PC-9 (cell line): ENCODE results near the gene SPOP. TPM values are rescaled to one million over a fixed set of nuclear protein-coding genes. Genes with fewer than 3 reads are reported as not detected.

Source experiments
- BruUV-seq: library from RNA; stranded (reverse); fragments of 400-500 nt; replicated peaks from 2 replicates; lab custom pipeline; 2021; lab: Mats Ljungman, UMichigan
- CTCF ChIA-PET: fragments of 300-600 bp; sonication (Branson Sonifier 250); formaldehyde crosslinking; loops from one replicate; lab custom pipeline; 2022; ENCODE audit warnings: antibody characterized with exemption; lab: Charles Lee
- POLR2A ChIA-PET: fragments of 300-600 bp; sonication (Branson Sonifier 250); formaldehyde crosslinking; loops from one replicate; lab custom pipeline; 2022; ENCODE audit warnings: antibody characterized with exemption; ENCODE audit not compliant: unreplicated experiment; lab: Charles Lee
- DNase-seq, 2 experiments: peaks; one replicate each; pipeline versions ENCODE4 v3.0.0 to v3.0.0-alpha.2; 2015 to 2022; ENCODE audit warnings: mixed read lengths in 1 of 2
- H2AFZ ChIP-seq: fragments of 200-600 bp; sonication (generic); 2 replicates; pipeline ENCODE4 v1.8.1; 2017; ENCODE audit warnings: antibody characterized with exemption
- H3F3A ChIP-seq: fragments of 200-600 bp; sonication (generic); 2 replicates; pipeline ENCODE4 v1.8.1; 2017; ENCODE audit warnings: antibody characterized with exemption, mild to moderate bottlenecking, low read depth; ENCODE audit not compliant: insufficient read depth
- H3K27ac ChIP-seq: fragments of 200-600 bp; sonication (generic); 2 replicates; pipeline ENCODE4 v1.6.1; 2016; ENCODE audit warnings: mixed run types
- H3K27me3 ChIP-seq: fragments of 200-600 bp; sonication (generic); 2 replicates; pipeline ENCODE4 v1.6.1; 2016; ENCODE audit warnings: low read depth, mixed run types; ENCODE audit not compliant: insufficient read depth
- H3K36me3 ChIP-seq: fragments of 200-600 bp; sonication (generic); 2 replicates; pipeline ENCODE4 v1.6.1; 2016; ENCODE audit warnings: low read depth, mixed run types
- H3K4me1 ChIP-seq: fragments of 200-600 bp; sonication (generic); replicated peaks from 2 replicates; pipeline ENCODE4 v1.6.1; 2016; ENCODE audit warnings: mixed run types; ENCODE audit not compliant: insufficient read depth
- H3K4me2 ChIP-seq: fragments of 200-600 bp; sonication (generic); 2 replicates; pipeline ENCODE4 v1.6.1; 2017; ENCODE audit warnings: mixed run types
- H3K4me3 ChIP-seq: fragments of 200-600 bp; sonication (generic); 2 replicates; pipeline ENCODE4 v1.6.1; 2016; ENCODE audit warnings: mixed run types
- H3K79me2 ChIP-seq: fragments of 200-600 bp; sonication (generic); 2 replicates; pipeline ENCODE4 v1.6.1; 2017; ENCODE audit warnings: low read depth, mixed run types
- H3K9me2 ChIP-seq: fragments of 200-600 bp; sonication (generic); 2 replicates; pipeline ENCODE4 v1.8.1; 2017; ENCODE audit warnings: mild to moderate bottlenecking; ENCODE audit not compliant: insufficient read depth
- H3K9me3 ChIP-seq: fragments of 200-600 bp; sonication (generic); 2 replicates; pipeline ENCODE4 v1.8.1; 2016; ENCODE audit warnings: low read depth; ENCODE audit not compliant: insufficient read depth
- H4K20me1 ChIP-seq: fragments of 200-600 bp; sonication (generic); 2 replicates; pipeline ENCODE4 v1.8.1; 2017; ENCODE audit not compliant: insufficient read depth
- EZH2 ChIP-seq: fragments of 200-600 bp; sonication (generic); IDR thresholded peaks from 2 replicates; pipeline ENCODE4 v1.8.0; 2017; ENCODE audit warnings: antibody characterized with exemption, low read depth
- intact Hi-C: fragments of 100-400 bp; cut with micrococcal nuclease; formaldehyde crosslinking; loops from one replicate; pipeline ENCODE4 v1.10.0; 2022; ENCODE audit not compliant: unreplicated experiment
- total RNA-seq: library from RNA; stranded (reverse); gene quantifications from 2 replicates; pipeline ENCODE4 v1.2.3, GENCODE V29; 2021
- TF ChIP-seq, protein P1 (sequence below): fragments of 200-600 bp; sonication (generic); conservative IDR thresholded peaks from 2 replicates; pipeline ENCODE4 v1.6.1; 2017; ENCODE audit warnings: mixed run types, antibody characterized with exemption, mild to moderate bottlenecking, moderate library complexity

SPOP gene
- total RNA-seq, 1 experiment from 2014 or later = 41.7 TPM

DNA sequence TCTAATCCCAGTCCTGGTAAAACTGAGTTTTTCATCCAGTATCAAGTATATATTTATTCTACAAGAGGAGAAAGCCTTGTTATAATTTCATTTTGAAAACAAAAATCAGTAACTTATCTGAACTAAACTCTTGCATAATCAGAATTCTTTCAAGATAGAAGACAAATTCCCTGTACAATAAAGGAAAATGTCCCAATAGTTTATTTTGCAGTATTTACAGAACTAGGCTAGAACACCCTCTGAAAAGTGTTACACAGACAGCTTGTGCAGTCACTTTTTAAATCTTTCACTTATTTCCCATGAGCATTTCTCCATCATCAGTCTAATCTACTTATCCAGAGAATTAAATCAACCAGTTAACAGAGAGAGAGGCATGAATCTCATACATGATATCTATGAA lies 48.5 kb downstream of the SPOP start:
- no peak overlapping the region for H2AFZ ChIP-seq
- no peak for DNase-seq
- no peak overlapping the region for H3K4me3 ChIP-seq
- H3F3A ChIP-seq = 0 out of 2 replicates have a peak, but pooled peaks cover 4% of the 10 kb centered on the region
- no peaks in the 10 kb centered on the region for H3K27me3 ChIP-seq
- POLR2A ChIA-PET = no interaction called here
- intact Hi-C loops = loop anchor here (10.0 kb wide), 1 partner anchor 45 kb away; the partner anchor contains the start of gene SPOP
- no peaks in the 10 kb centered on the region for H3K9me3 ChIP-seq
- TF ChIP-seq EZH2 = no peak
- TF ChIP-seq, protein P1, sequence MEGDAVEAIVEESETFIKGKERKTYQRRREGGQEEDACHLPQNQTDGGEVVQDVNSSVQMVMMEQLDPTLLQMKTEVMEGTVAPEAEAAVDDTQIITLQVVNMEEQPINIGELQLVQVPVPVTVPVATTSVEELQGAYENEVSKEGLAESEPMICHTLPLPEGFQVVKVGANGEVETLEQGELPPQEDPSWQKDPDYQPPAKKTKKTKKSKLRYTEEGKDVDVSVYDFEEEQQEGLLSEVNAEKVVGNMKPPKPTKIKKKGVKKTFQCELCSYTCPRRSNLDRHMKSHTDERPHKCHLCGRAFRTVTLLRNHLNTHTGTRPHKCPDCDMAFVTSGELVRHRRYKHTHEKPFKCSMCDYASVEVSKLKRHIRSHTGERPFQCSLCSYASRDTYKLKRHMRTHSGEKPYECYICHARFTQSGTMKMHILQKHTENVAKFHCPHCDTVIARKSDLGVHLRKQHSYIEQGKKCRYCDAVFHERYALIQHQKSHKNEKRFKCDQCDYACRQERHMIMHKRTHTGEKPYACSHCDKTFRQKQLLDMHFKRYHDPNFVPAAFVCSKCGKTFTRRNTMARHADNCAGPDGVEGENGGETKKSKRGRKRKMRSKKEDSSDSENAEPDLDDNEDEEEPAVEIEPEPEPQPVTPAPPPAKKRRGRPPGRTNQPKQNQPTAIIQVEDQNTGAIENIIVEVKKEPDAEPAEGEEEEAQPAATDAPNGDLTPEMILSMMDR = no peak
- H3K4me1 ChIP-seq = no peaks in the 10 kb centered on the region
- no TSS peak for BruUV-seq
- no peak overlapping the region for H3K4me2 ChIP-seq
- H3K36me3 ChIP-seq = no peaks in the 10 kb centered on the region
- H4K20me1 ChIP-seq = peaks cover 55% of the 10 kb centered on the region
- H3K27ac ChIP-seq = no peak overlapping the region
- peaks cover 22% of the 10 kb centered on the region; the same call in 1 of the 2 replicates for H3K79me2 ChIP-seq
- CTCF ChIA-PET = no interaction called here
- no peaks in the 10 kb centered on the region for H3K9me2 ChIP-seq

DNA sequence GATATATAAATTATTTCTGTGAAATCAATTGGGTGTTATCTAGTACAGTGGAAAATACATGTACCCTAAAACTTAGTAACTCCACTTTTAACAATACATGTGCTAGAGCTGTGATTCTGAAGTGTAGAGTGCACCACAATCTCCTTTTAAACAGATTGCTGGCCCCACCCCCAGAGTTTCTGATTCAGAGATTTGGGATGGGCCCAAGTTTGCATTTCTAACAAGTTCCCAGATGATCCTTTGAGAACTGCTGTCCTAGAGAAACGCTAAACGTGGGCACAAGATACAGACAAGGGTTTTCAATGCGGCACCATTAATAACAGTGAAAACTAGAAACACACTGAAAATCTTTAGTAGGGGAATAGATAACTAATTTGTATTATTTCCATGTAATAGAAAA lies 53.0 kb downstream of the SPOP start:
- Histone ChIP-seq H3K4me2 (no peak overlapping the region), H3K4me3 (no peak overlapping the region), H3K27ac (no peak overlapping the region), H3K9me2 (no peaks in the 10 kb centered on the region), H3K4me1 (no peaks in the 10 kb centered on the region), H3K79me2 (0 out of 2 replicates have a peak, but pooled peaks cover 17% of the 10 kb centered on the region), H3K27me3 (no peaks in the 10 kb centered on the region), H4K20me1 (peaks cover 48% of the 10 kb centered on the region), H3K9me3 (no peaks in the 10 kb centered on the region), H2AFZ (no peak overlapping the region), H3F3A (0 out of 2 replicates have a peak, but pooled peaks cover 4% of the 10 kb centered on the region), H3K36me3 (peaks cover 12% of the 10 kb centered on the region)
- POLR2A ChIA-PET = no interaction called here
- intact Hi-C loops = loop anchor here (10.0 kb wide), 1 partner anchor 50 kb away; the partner anchor contains the start of gene SPOP
- no TSS peak for BruUV-seq
- no peak for DNase-seq
- CTCF ChIA-PET = interaction anchor here (0.5 to 0.6 kb wide), 2 partner anchors 60 to 1250 kb away, joined by 5 read pairs; no protein-coding TSS in a partner anchor
- no peak for TF ChIP-seq EZH2
- TF ChIP-seq, protein P1 = no peak

GRCh38 chr17:49621946-49622529 lies 55.9 kb downstream of the SPOP start:
- no peak for DNase-seq
- Histone ChIP-seq H3K27ac (no peak overlapping the region), H2AFZ (no peak overlapping the region), H3K4me1 (no peaks in the 10 kb centered on the region), H4K20me1 (peaks cover 24% of the 10 kb centered on the region; the same call in 1 of the 2 replicates), H3K79me2 (no peaks in the 10 kb centered on the region), H3K4me2 (no peak overlapping the region), H3K4me3 (no peak overlapping the region), H3K9me3 (no peaks in the 10 kb centered on the region), H3K27me3 (no peaks in the 10 kb centered on the region), H3K9me2 (no peaks in the 10 kb centered on the region), H3F3A (0 out of 2 replicates have a peak, but pooled peaks cover 4% of the 10 kb centered on the region), H3K36me3 (peaks cover 23% of the 10 kb centered on the region)
- no TSS peak for BruUV-seq
- TF ChIP-seq, protein P1 = no peak
- no peak for TF ChIP-seq EZH2
- ChIA-PET CTCF (no interaction called here), POLR2A (no interaction called here)
- intact Hi-C loops = loop anchor here (10.0 kb wide), 1 partner anchor 53 kb away; the partner anchor contains the start of gene SPOP
